Endothelial cell of hepatic sinusoid (primary cell): ENCODE results near the gene TARBP2.

Experiments
- in situ Hi-C: cut with HindIII; loops from 2 replicates; pipeline ENCODE4 v1.10.0; 2017; ENCODE audit warnings: low sequenced_read_pairs

Gene TARBP2

GRCh38 chr12:53493610-53494391, 7.3 kb upstream of the TARBP2 start:
- in situ Hi-C loops: no loop called here

DNA sequence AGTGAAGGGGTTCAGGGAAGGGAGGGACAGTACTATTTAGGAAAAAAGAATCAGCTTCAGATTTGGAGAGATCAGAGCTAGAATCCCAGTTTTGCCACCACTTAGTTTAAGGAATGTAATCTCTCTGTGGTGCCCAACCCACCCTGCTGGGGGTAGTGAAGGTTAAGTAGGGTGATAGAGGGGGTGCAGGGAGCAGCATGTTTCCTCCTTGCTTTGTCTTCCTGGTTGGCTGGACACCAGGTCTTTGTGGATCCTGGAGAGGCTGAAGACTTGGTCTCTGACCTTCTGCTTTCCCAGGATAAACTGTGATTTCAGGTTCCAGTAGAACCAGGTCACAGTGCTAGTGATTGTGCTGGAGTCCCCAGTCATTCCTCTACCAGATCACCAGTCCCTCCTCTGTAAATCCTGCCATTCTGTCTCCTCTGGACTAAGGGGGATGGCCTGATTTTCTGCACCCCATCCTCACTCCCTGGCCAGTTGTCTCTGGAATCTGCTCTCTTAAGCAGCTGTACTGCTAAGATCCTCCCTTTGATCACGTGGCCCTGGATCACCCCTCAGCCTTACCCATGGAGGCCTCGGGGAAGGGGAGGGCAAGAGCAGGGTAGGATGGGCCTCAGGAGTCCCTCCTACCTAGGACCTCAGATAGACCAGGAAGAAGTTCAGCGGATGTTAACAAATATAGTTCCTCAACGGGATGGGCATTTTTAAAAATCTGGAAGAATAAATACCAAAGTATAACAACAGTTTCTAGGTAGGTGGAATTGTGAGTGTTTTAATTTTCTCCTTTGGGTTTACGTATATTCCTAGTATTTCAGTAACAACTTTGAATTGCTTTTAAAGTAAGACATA, 5.0 kb upstream of the TARBP2 start:
- in situ Hi-C loops: no loop called here

DNA sequence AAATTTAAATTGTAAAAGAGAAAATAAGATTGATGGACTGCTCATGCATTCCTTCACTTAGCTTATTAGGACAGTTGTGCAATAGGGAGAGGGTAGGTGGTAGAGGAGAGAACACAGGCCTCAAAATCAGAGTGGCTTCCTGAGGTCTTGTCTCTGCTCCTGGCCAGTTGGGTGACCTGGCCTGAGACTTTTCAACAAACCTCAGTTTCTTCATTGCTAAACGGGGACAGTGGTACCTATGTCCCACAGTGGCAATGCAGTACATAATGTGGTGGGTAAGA, 4.4 kb upstream of the TARBP2 start:
- in situ Hi-C loops: no loop called here

GRCh38 chr12:53497461-53497860, 3.6 kb upstream of the TARBP2 start:
- in situ Hi-C loops: no loop called here

DNA sequence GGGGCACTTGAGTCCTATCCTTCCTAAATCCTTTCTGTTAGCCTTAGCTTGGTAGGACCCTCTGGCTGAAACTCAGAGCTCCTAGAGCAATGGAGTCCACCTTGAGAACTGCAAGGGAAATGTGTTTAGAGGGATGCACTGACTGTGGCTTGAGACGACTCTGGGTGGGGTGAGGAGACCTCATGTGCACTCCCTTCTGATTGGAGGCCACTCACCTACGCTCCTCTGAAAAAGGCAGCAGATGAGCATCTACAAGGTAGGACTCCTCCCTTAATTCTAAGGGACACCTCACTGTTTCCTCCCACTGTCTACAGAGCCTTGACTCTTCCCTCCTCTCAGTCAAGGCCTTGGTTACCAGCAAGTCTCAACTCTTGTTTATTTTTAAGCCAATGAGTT, 2.9 kb upstream of the TARBP2 start:
- in situ Hi-C loops: no loop called here

DNA sequence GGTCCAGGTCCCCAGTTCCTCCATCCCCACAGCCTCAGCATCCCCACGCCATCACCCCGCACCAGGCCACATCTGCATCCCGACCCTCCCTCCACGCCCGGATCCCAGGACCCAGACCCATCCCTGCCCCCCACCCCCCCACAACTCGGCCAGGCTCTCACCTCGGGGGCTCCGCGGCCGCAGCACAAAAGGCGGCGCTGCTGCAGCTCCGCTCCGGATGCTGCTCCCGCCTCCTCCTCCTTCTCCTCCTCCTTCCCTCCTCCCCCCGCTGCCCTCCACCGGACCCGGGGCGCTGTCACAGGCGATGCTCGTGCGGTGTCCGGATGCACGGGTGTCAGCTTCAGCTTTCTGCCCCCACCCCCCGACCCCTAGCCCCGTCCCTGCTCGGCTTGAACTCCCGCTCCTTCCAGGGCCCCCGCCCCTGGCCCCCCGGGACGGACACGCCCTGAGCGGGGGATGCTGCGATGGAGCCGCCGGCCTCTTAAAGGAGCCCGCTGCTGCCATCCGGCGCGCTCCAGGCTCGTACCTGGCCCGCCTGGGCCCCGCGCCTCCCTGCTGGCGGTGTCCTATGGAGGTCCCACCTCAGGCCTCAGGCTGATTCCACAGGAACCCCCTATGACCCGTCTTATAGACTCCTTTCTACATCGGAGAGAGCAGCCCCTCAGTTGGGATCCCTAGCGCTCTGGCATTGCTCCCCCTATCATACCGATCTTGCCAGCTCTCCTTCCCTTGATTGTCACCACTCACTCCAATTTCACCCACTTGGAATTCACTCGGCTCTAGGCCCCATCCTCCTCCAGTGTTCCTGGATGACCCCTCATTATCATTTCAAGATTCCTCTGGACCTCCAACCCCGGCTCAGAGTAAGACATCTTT, 1.6 kb upstream of the TARBP2 start, which contains the start of gene MAP3K12:
MAP3K12 (minus strand) TSS at position 193 of the 876 bp plus-strand sequence. CDS start 12,067 bp downstream, outside the sequence.
- in situ Hi-C loops: loop anchor here (10.0 kb wide), 1 partner anchor 155 kb away; no protein-coding TSS in a partner anchor

GRCh38 chr12:53500142-53500775, 824 bp upstream of the TARBP2 start:
- in situ Hi-C loops: loop anchor here (10.0 kb wide), 1 partner anchor 155 kb away; no protein-coding TSS in a partner anchor

DNA sequence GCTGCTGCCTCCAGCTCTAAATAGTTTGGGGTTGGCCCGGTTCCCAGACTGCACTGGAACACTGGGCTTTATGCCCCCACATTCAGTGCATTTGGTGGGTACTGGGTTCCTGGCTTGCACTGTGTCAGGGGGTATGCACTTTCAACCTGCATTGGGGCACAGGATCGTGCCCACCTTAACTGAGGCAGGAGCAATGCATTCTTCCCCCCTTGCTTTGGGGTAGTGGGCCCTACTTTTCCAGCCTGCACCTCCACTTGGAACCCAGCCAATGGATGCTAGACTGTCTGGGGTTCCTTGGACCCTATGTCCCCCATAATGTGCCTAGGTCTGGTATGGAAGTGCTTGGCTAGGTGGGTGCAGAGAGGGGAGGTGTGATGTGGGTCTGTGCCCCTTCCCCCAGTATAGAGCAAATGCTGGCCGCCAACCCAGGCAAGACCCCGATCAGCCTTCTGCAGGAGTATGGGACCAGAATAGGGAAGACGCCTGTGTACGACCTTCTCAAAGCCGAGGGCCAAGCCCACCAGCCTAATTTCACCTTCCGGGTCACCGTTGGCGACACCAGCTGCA, 615 bp downstream of the TARBP2 start:
- in situ Hi-C loops: loop anchor here (10.0 kb wide), 1 partner anchor 157 kb away; no protein-coding TSS in a partner anchor

- in situ Hi-C loops: loop anchor here (10.0 kb wide), 1 partner anchor 158 kb away; no protein-coding TSS in a partner anchor
These were observed 1.2 kb downstream of the TARBP2 start for GRCh38 chr12:53502331-53502730.

- in situ Hi-C loops: loop anchor here (10.0 kb wide), 1 partner anchor 158 kb away; no protein-coding TSS in a partner anchor
These were observed 2.1 kb downstream of the TARBP2 start for GRCh38 chr12:53502983-53503728.

DNA sequence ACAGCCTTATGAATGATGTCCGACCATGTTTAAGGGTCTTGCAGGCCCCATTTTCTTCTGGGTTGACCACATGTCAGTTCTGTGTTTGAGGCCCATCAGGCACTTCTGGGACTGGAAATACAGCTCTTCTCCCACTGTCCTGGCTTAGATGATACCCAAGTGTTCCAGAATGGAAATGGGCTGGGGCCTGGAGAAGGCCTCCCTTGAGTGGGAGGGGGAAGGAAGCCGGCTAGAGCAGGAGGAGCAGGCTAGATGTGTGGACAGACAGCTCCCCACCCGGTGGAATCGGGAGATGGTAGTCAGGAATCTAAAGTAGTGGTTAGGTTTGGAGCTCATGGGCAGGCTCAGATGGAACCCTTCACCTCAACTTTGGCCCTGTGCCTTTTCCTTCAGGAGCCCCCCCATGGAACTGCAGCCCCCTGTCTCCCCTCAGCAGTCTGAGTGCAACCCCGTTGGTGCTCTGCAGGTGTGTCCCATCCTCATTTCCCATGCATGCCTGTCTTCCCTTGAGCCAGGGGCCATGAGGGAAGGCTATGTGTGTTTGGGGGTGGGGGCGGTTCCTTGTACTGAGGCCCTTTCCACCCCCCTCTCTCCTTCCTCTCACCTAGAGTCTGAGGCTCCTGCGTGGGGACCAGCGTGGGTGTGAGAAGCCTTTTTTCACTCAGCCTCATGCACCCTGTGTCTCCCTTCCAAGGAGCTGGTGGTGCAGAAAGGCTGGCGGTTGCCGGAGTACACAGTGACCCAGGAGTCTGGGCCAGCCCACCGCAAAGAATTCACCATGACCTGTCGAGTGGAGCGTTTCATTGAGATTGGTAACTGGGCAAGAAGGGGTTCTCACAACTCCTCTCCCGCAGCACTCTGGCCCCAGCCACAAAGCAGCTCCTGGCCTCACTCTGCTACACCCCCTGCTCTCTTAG, 3.2 kb downstream of the TARBP2 start:
- in situ Hi-C loops: loop anchor here (10.0 kb wide), 1 partner anchor 159 kb away; no protein-coding TSS in a partner anchor

DNA sequence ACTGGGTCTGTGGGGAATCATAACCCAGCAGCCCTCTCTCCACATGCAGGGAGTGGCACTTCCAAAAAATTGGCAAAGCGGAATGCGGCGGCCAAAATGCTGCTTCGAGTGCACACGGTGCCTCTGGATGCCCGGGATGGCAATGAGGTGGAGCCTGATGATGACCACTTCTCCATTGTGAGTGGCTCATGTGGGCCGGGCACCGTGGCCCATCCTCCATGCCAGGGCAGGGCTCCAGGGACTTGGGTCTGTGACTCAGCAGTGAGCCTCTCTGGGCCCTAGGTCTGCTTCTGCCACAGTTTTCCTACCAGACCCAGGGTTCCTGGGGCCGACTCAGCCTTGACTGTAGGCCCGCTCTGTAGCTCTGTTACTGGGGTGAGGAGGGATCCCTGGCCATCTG, 4.0 kb downstream of the TARBP2 start:
- in situ Hi-C loops: loop anchor here (10.0 kb wide), 1 partner anchor 160 kb away; no protein-coding TSS in a partner anchor

- in situ Hi-C loops: loop anchor here (10.0 kb wide), 1 partner anchor 161 kb away; no protein-coding TSS in a partner anchor
These were observed 4.7 kb downstream of the TARBP2 start for GRCh38 chr12:53505555-53506449.

DNA sequence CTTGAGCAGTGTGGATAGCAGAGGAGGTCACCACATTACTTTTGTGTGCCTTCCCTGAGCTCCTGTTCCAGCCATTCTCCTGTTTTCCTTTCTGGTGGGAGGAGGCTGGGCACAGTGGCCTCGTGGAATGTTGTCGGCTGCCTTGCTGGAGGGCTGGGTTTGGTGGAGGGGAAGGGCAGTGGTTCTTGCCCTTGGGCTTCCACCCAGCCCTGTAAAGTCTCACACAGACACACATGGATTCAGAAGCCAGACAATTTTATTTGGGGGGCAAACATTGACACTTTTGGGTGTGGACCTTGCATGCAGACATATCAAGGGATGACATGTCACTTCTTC, 5.3 kb downstream of the TARBP2 start:
- in situ Hi-C loops: loop anchor here (10.0 kb wide), 1 partner anchor 162 kb away; no protein-coding TSS in a partner anchor

DNA sequence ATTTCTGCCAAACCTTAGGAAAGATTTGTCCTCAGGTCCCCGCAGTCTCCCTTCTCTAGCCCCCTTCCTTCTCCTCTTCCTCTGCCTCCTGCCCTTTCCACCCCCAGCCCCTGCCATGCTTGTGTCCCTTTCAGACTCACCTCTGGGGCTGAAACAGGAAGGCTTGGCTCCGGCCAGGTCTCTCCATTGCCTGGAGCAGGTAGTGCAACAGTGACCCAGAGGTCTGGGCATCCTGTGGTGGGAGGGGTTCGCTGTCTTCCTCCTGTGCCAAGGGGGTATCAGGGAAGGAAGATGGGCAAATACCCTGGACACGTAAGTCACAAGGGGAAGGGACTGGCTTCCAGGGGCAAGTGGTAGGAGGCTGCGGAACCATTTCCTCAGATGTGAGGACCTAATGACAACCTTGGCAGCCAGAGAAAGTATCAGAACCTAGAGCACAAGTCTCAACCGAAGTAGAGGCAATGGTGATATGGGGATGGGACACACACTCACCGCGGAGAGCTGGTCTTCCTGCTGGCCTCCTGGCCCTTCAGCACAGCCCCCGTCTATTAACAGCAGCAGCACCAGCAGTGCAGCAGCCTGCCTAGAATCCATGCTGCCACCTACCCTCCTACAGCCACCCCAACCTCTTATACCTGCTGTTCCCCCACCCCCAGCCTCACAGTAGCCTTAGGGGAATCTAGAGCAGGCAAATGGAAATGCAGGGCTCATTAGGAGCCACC, 6.0 kb downstream of the TARBP2 start, which contains the start of gene NPFF:
NPFF (minus strand) TSS at position 604 of the 722 bp plus-strand sequence; CDS start at position 594, 10 bp downstream.
- in situ Hi-C loops: loop anchor here (10.0 kb wide), 1 partner anchor 162 kb away; no protein-coding TSS in a partner anchor

GRCh38 chr12:53507603-53507885, 6.5 kb downstream of the TARBP2 start:
- in situ Hi-C loops: loop anchor here (10.0 kb wide), 1 partner anchor 163 kb away; no protein-coding TSS in a partner anchor
